ENCODE measurements around the gene MICAL3. TPM values are rescaled to one million over a fixed set of nuclear protein-coding genes. Genes with fewer than 3 reads are reported as not detected.
"Not testable (repeated sequence)": the region's sequence is repeated elsewhere in the genome, so short reads cannot be mapped to it uniquely, and the experiment has no call there.

MICAL3 gene
- total and polyA plus RNA-seq, 2 experiments from 2014 or later = 27.3 to 76.9 TPM

GRCh38 chr22:18042685-18043084, 18.3 kb upstream of the MICAL3 start:
- Histone ChIP-seq H3K4me1 (ENCODE audit: low read depth) (no peaks in the 10 kb centered on the region), H3K27me3 (no peaks in the 10 kb centered on the region), H3K27ac (no peak overlapping the region), H3K4me3 (no peak overlapping the region), H3K9me3 (ENCODE audit: low read depth) (no peaks in the 10 kb centered on the region), H3K36me3 (no peaks in the 10 kb centered on the region)
- TF ChIP-seq CTCF (IDR thresholded peaks at IDR 0.05; ENCODE audit: low read depth, low read length) = no peak
- no peak for DNase-seq (ENCODE audit: low read depth in 1 of 2, low spot score in 1 of 2)

- not testable (repeated sequence) for H3K36me3 ChIP-seq; DNase-seq (ENCODE audit: low read depth in 1 of 2, low spot score in 1 of 2); H3K4me3 ChIP-seq; H3K9me3 ChIP-seq (ENCODE audit: low read depth); H3K27ac ChIP-seq; H3K27me3 ChIP-seq; H3K4me1 ChIP-seq (ENCODE audit: low read depth)
Observed at GRCh38 chr22:18040898-18041297, 16.5 kb upstream of the MICAL3 start.

GRCh38 chr22:18035751-18036150, 11.4 kb upstream of the MICAL3 start:
- Histone ChIP-seq H3K27ac (no peak overlapping the region), H3K27me3 (no peaks in the 10 kb centered on the region), H3K4me3 (no peak overlapping the region), H3K4me1 (ENCODE audit: low read depth) (peaks cover 6% of the 10 kb centered on the region), H3K9me3 (ENCODE audit: low read depth) (no peaks in the 10 kb centered on the region), H3K36me3 (no peaks in the 10 kb centered on the region)
- no peak for TF ChIP-seq CTCF (IDR thresholded peaks at IDR 0.05; ENCODE audit: low read depth, low read length)
- peak; percentile 18 to 46 for DNase-seq (ENCODE audit: low read depth in 1 of 2, low spot score in 1 of 2)

- DNase-seq (ENCODE audit: low read depth in 1 of 2, low spot score in 1 of 2) = no peak
- no peak overlapping the region for H3K27ac ChIP-seq
- H3K27me3 ChIP-seq = peaks cover 11% of the 10 kb centered on the region
- H3K4me3 ChIP-seq = no peak overlapping the region
- peaks cover 6% of the 10 kb centered on the region for H3K4me1 ChIP-seq (ENCODE audit: low read depth)
- H3K9me3 ChIP-seq (ENCODE audit: low read depth) = no peaks in the 10 kb centered on the region
- TF ChIP-seq CTCF (IDR thresholded peaks at IDR 0.05; ENCODE audit: low read depth, low read length) = no peak
- no peaks in the 10 kb centered on the region for H3K36me3 ChIP-seq
Observed at GRCh38 chr22:18034076-18034475, 9.7 kb upstream of the MICAL3 start.

GRCh38 chr22:18033204-18033998, 9.0 kb upstream of the MICAL3 start:
- peak in 1 of 2 donors; percentile 46 for DNase-seq (ENCODE audit: low read depth in 1 of 2, low spot score in 1 of 2)
- Histone ChIP-seq H3K4me1 (ENCODE audit: low read depth) (peaks cover 6% of the 10 kb centered on the region), H3K4me3 (no peak overlapping the region), H3K27ac (no peak overlapping the region), H3K9me3 (ENCODE audit: low read depth) (no peaks in the 10 kb centered on the region), H3K27me3 (peaks cover 12% of the 10 kb centered on the region), H3K36me3 (no peaks in the 10 kb centered on the region)
- TF ChIP-seq CTCF (IDR thresholded peaks at IDR 0.05; ENCODE audit: low read depth, low read length) = peak; percentile 13

- Histone ChIP-seq H3K4me1 (ENCODE audit: low read depth) (peaks cover 6% of the 10 kb centered on the region), H3K27ac (no peak overlapping the region), H3K36me3 (no peaks in the 10 kb centered on the region), H3K9me3 (ENCODE audit: low read depth) (no peaks in the 10 kb centered on the region), H3K27me3 (peaks cover 17% of the 10 kb centered on the region), H3K4me3 (no peak overlapping the region)
- DNase-seq (ENCODE audit: low read depth in 1 of 2, low spot score in 1 of 2) = peak in 1 of 2 donors; percentile 36
- TF ChIP-seq CTCF (IDR thresholded peaks at IDR 0.05; ENCODE audit: low read depth, low read length) = no peak
Observed at GRCh38 chr22:18032455-18033101, 8.2 kb upstream of the MICAL3 start.
